Measurements from ENCODE around the gene DNAJB8. TPM values are rescaled to one million over a fixed set of nuclear protein-coding genes. Genes with fewer than 3 reads are reported as not detected.

The DNAJB8 gene
- total RNA-seq, 1 donor from 2014 or later: not detected

- Histone ChIP-seq H3K4me1 (ENCODE audit: insufficient read depth, low read length) (no peaks in the 10 kb centered on the region), H3K4me2 (ENCODE audit: low read length) (no peak overlapping the region), H3K79me2 (ENCODE audit: insufficient read depth, low read length) (no peaks in the 10 kb centered on the region), H3K27me3 (ENCODE audit: insufficient read depth, low read length) (peaks cover 33% of the 10 kb centered on the region), H4K20me1 (ENCODE audit: insufficient read depth, low read length) (no peaks in the 10 kb centered on the region), H3K27ac (ENCODE audit: low read depth, low read length) (no peak overlapping the region), H3K9ac (ENCODE audit: low read length) (no peak overlapping the region), H3K9me3 (ENCODE audit: insufficient read depth, low read depth, low read length) (no peaks in the 10 kb centered on the region), H3K36me3 (ENCODE audit: insufficient read depth, low read length) (no peaks in the 10 kb centered on the region), H2AFZ (ENCODE audit: low read depth, low read length) (no peak overlapping the region), H3K4me3 (ENCODE audit: insufficient read depth, low read depth, low read length) (no peak overlapping the region)
- no peak overlapping the region for H3K4me3 Mint-ChIP-seq (ENCODE audit: unreplicated experiment)
- peaks cover 3% of the 10 kb centered on the region for H3K36me3 Mint-ChIP-seq (ENCODE audit: low read depth, unreplicated experiment)
- no peak overlapping the region for H3K27ac Mint-ChIP-seq (ENCODE audit: unreplicated experiment)
- TF ChIP-seq EZH2 (IDR thresholded peaks at IDR 0.05; ENCODE audit: insufficient read depth, low read length) (no peak), CTCF (IDR thresholded peaks at IDR 0.05; ENCODE audit: insufficient read depth, low read depth, low read length) (no peak)
- FAIRE-seq: no peak
- peaks cover 10% of the 10 kb centered on the region for H3K9me3 Mint-ChIP-seq (ENCODE audit: unreplicated experiment)
- no peaks in the 10 kb centered on the region for H3K4me1 Mint-ChIP-seq (ENCODE audit: low read depth, unreplicated experiment)
- no peak for DNase-seq (ENCODE audit: low read depth)
- H3K27me3 Mint-ChIP-seq (ENCODE audit: low read depth, unreplicated experiment): peaks cover 82% of the 10 kb centered on the region
Measured at GRCh38 chr3:128455116-128455515, 11.6 kb downstream of the DNAJB8 start.

- FAIRE-seq: no peak
- H3K27me3 Mint-ChIP-seq (ENCODE audit: low read depth, unreplicated experiment): peaks cover 80% of the 10 kb centered on the region
Measured at GRCh38 chr3:128454310-128454618, 12.4 kb downstream of the DNAJB8 start.

More at GRCh38 chr3:128454310-128454618, 12.4 kb downstream of the DNAJB8 start:
- Histone ChIP-seq H4K20me1 (ENCODE audit: insufficient read depth, low read length) (no peaks in the 10 kb centered on the region), H3K36me3 (ENCODE audit: insufficient read depth, low read length) (no peaks in the 10 kb centered on the region), H3K9me3 (ENCODE audit: insufficient read depth, low read depth, low read length) (no peaks in the 10 kb centered on the region), H3K4me3 (ENCODE audit: insufficient read depth, low read depth, low read length) (no peak overlapping the region), H2AFZ (ENCODE audit: low read depth, low read length) (no peak overlapping the region), H3K27me3 (ENCODE audit: insufficient read depth, low read length) (peaks cover 29% of the 10 kb centered on the region), H3K9ac (ENCODE audit: low read length) (no peak overlapping the region), H3K79me2 (ENCODE audit: insufficient read depth, low read length) (no peaks in the 10 kb centered on the region), H3K4me2 (ENCODE audit: low read length) (no peak overlapping the region), H3K4me1 (ENCODE audit: insufficient read depth, low read length) (no peaks in the 10 kb centered on the region), H3K27ac (ENCODE audit: low read depth, low read length) (no peak overlapping the region)
- Mint-ChIP-seq H3K4me3 (ENCODE audit: unreplicated experiment) (no peak overlapping the region), H3K36me3 (ENCODE audit: low read depth, unreplicated experiment) (peaks cover 3% of the 10 kb centered on the region), H3K27ac (ENCODE audit: unreplicated experiment) (no peak overlapping the region), H3K4me1 (ENCODE audit: low read depth, unreplicated experiment) (no peaks in the 10 kb centered on the region), H3K9me3 (ENCODE audit: unreplicated experiment) (peaks cover 16% of the 10 kb centered on the region)
- no peak for DNase-seq (ENCODE audit: low read depth)
- TF ChIP-seq CTCF (IDR thresholded peaks at IDR 0.05; ENCODE audit: insufficient read depth, low read depth, low read length) (no peak), EZH2 (IDR thresholded peaks at IDR 0.05; ENCODE audit: insufficient read depth, low read length) (no peak)
